ENCODE results near the gene EMD. TPM values are rescaled to one million over a fixed set of nuclear protein-coding genes. Genes with fewer than 3 reads are reported as not detected.

The EMD gene
- total and polyA plus RNA-seq, 2 donors (not counting 1 experiment from before 2014, with no cell fraction given) = 26.4 to 72.1 TPM

DNA sequence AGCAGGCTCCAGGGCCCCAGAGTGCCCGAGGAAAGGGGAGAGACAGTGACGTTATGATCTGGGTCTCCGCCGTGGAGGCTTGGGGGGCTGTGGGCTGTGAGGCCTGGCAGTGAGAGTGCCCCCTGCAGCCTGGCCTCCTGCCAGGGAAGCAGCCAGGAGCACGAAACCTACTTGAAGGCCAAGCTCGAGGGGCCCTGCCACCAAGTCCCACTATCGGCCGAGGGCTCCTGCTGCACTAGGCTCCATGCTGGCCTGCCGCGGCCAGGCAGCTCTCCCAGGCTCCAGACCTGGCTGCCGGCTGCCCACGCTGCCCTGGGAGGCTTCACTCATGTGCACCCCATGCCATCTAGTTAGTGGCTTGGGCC lies 23.3 kb upstream of the EMD start:
- no peak for DNase-seq (ENCODE audit: low read depth in 2 of 2)
- no peak overlapping the region for H3K4me2 ChIP-seq (ENCODE audit: extremely low read depth, insufficient read depth, low read length)
- no peaks in the 10 kb centered on the region for H4K20me1 ChIP-seq (ENCODE audit: control insufficient read depth, extremely low read depth, insufficient read depth, low read length)
- H3K9me3 ChIP-seq (ENCODE audit: control insufficient read depth, insufficient read depth, low read depth, low read length) = no peaks in the 10 kb centered on the region
- TF ChIP-seq EZH2 (IDR thresholded peaks at IDR 0.05; ENCODE audit: low read length, missing control alignments) (no peak), CTCF (conservative IDR thresholded peaks at IDR 0.05 in 1 of 2, IDR thresholded peaks at IDR 0.05 in 1 of 2; ENCODE audit: low read depth in 1 of 2, low read length in 2 of 2) (no peak)
- H3K9ac ChIP-seq (ENCODE audit: insufficient read depth, low read length) = no peak overlapping the region
- peaks cover 76% of the 10 kb centered on the region for H3K36me3 ChIP-seq (ENCODE audit: control insufficient read depth, insufficient read depth, low read length)
- no peaks in the 10 kb centered on the region for H3K27me3 ChIP-seq (ENCODE audit: control insufficient read depth, insufficient read depth, low read length)
- H3K4me1 ChIP-seq (ENCODE audit: control insufficient read depth, extremely low read depth, insufficient read depth, low read length) = no peaks in the 10 kb centered on the region
- H2AFZ ChIP-seq (ENCODE audit: low read length) = no peak overlapping the region
- no peak overlapping the region for H3K27ac ChIP-seq (ENCODE audit: insufficient read depth, low read length)
- peaks cover 57% of the 10 kb centered on the region for H3K79me2 ChIP-seq (ENCODE audit: control insufficient read depth, insufficient read depth, low read length)
- H3K4me3 ChIP-seq (replicated peaks in 1 of 4; ENCODE audit: control extremely low read depth in 1 of 4, insufficient read depth in 1 of 4, low read depth in 3 of 4, low read length in 4 of 4) = no peak overlapping the region

GRCh38 chrX:154356596-154356995 lies 22.5 kb upstream of the EMD start:
- H3K4me3 ChIP-seq (replicated peaks in 1 of 4; ENCODE audit: control extremely low read depth in 1 of 4, insufficient read depth in 1 of 4, low read depth in 3 of 4, low read length in 4 of 4) = no peak overlapping the region
- no peak overlapping the region for H2AFZ ChIP-seq (ENCODE audit: low read length)
- no peak overlapping the region for H3K27ac ChIP-seq (ENCODE audit: insufficient read depth, low read length)
- H3K36me3 ChIP-seq (ENCODE audit: control insufficient read depth, insufficient read depth, low read length) = peaks cover 74% of the 10 kb centered on the region
- TF ChIP-seq CTCF (conservative IDR thresholded peaks at IDR 0.05 in 1 of 2, IDR thresholded peaks at IDR 0.05 in 1 of 2; ENCODE audit: low read depth in 1 of 2, low read length in 2 of 2) (no peak), EZH2 (IDR thresholded peaks at IDR 0.05; ENCODE audit: low read length, missing control alignments) (no peak)
- H3K79me2 ChIP-seq (ENCODE audit: control insufficient read depth, insufficient read depth, low read length) = peaks cover 63% of the 10 kb centered on the region
- H3K4me2 ChIP-seq (ENCODE audit: extremely low read depth, insufficient read depth, low read length) = no peak overlapping the region
- no peaks in the 10 kb centered on the region for H3K9me3 ChIP-seq (ENCODE audit: control insufficient read depth, insufficient read depth, low read depth, low read length)
- no peaks in the 10 kb centered on the region for H3K4me1 ChIP-seq (ENCODE audit: control insufficient read depth, extremely low read depth, insufficient read depth, low read length)
- H4K20me1 ChIP-seq (ENCODE audit: control insufficient read depth, extremely low read depth, insufficient read depth, low read length) = no peaks in the 10 kb centered on the region
- no peak for DNase-seq (ENCODE audit: low read depth in 2 of 2)
- no peaks in the 10 kb centered on the region for H3K27me3 ChIP-seq (ENCODE audit: control insufficient read depth, insufficient read depth, low read length)
- H3K9ac ChIP-seq (ENCODE audit: insufficient read depth, low read length) = no peak overlapping the region

DNA sequence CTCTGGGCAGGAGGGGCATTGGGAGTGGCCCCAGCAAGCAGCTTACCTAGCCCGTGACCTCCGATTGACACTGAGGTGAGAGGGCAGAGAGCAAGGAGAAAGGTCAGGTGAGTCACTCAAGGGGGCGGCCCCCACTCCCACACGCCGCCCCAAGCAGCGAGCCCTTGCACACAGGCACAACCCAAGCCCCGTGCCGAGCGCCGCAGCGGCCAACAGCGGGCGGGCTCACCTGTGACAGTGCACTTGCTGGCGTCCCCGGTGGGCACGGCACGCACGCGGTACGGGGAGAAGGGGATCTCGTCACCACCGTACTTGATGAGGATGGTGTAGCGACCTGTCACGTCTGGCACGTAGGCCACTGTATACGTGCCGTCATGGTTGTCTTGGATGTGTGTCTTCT lies 21.9 kb upstream of the EMD start:
- H4K20me1 ChIP-seq (ENCODE audit: control insufficient read depth, extremely low read depth, insufficient read depth, low read length) = no peaks in the 10 kb centered on the region
- no peak overlapping the region for H3K27ac ChIP-seq (ENCODE audit: insufficient read depth, low read length)
- no peaks in the 10 kb centered on the region for H3K9me3 ChIP-seq (ENCODE audit: control insufficient read depth, insufficient read depth, low read depth, low read length)
- H2AFZ ChIP-seq (ENCODE audit: low read length) = no peak overlapping the region
- no peaks in the 10 kb centered on the region for H3K27me3 ChIP-seq (ENCODE audit: control insufficient read depth, insufficient read depth, low read length)
- peaks cover 69% of the 10 kb centered on the region for H3K79me2 ChIP-seq (ENCODE audit: control insufficient read depth, insufficient read depth, low read length)
- H3K9ac ChIP-seq (ENCODE audit: insufficient read depth, low read length) = no peak overlapping the region
- no peak for TF ChIP-seq CTCF (conservative IDR thresholded peaks at IDR 0.05 in 1 of 2, IDR thresholded peaks at IDR 0.05 in 1 of 2; ENCODE audit: low read depth in 1 of 2, low read length in 2 of 2)
- TF ChIP-seq EZH2 (IDR thresholded peaks at IDR 0.05; ENCODE audit: low read length, missing control alignments) = no peak
- H3K4me1 ChIP-seq (ENCODE audit: control insufficient read depth, extremely low read depth, insufficient read depth, low read length) = no peaks in the 10 kb centered on the region
- no peak overlapping the region for H3K4me3 ChIP-seq (replicated peaks in 1 of 4; ENCODE audit: control extremely low read depth in 1 of 4, insufficient read depth in 1 of 4, low read depth in 3 of 4, low read length in 4 of 4)
- no peak for DNase-seq (ENCODE audit: low read depth in 2 of 2)
- H3K4me2 ChIP-seq (ENCODE audit: extremely low read depth, insufficient read depth, low read length) = no peak overlapping the region
- H3K36me3 ChIP-seq (ENCODE audit: control insufficient read depth, insufficient read depth, low read length) = peaks cover 75% of the 10 kb centered on the region

Measured in fibroblast of lung (primary cell).